Right lobe of liver (tissue), 4 donors: ENCODE results near the gene LBHD1.
"Not testable (repeated sequence)": the region's sequence is repeated elsewhere in the genome, so short reads cannot be mapped to it uniquely, and the experiment has no call there.

Source experiments
- CTCF ChIP-seq, 4 donors: fragments of 200-600 bp in 3 of 4; fragments of 450-650 bp in 1 of 4; IDR thresholded peaks; one replicate each; pipeline versions ENCODE4 v1.5.1 to v1.8.0; 2016 to 2022; ENCODE audit warnings: antibody characterized with exemption in 4 of 4, mild to moderate bottlenecking in 2 of 4
- POLR2A ChIP-seq: fragments of 450-650 bp; IDR thresholded peaks from one replicate; pipeline ENCODE4 v1.6.1; 2017; ENCODE audit warnings: antibody characterized with exemption, mild to moderate bottlenecking
- donor health status: DM: no; HTN: no; CAD: no.
- donor health status: DM: no; HTN: no; CAD: no.
- donor health status: DM: no; HTN: yes; CAD: no.

GRCh38 chr11:62616957-62617356 lies 55.1 kb downstream of the LBHD1 start:
- TF ChIP-seq CTCF (IDR thresholded peaks at IDR 0.05); POLR2A: not testable (repeated sequence)
